Measurements from ENCODE around the gene CDYL2.

Gene CDYL2

GRCh38 chr16:80707686-80708085, 96.7 kb downstream of the CDYL2 start:
- DNase-seq (ENCODE audit: low read depth in 2 of 2): no peak

- DNase-seq (ENCODE audit: low read depth in 2 of 2): no peak
Observed at GRCh38 chr16:80705596-80705995, 98.8 kb downstream of the CDYL2 start.

- DNase-seq (ENCODE audit: low read depth in 2 of 2): no peak
Observed at GRCh38 chr16:80704751-80705505, 99.5 kb downstream of the CDYL2 start.

GRCh38 chr16:80703131-80704071, 101.0 kb downstream of the CDYL2 start:
- no peak for DNase-seq (ENCODE audit: low read depth in 2 of 2)

GRCh38 chr16:80702696-80703095, 101.7 kb downstream of the CDYL2 start:
- DNase-seq (ENCODE audit: low read depth in 2 of 2): no peak

- DNase-seq (ENCODE audit: low read depth in 2 of 2): no peak
Observed at GRCh38 chr16:80700558-80700957, 103.8 kb downstream of the CDYL2 start.

- DNase-seq (ENCODE audit: low read depth in 2 of 2): no peak
Observed at GRCh38 chr16:80695020-80695419, 109.4 kb downstream of the CDYL2 start.

- DNase-seq (ENCODE audit: low read depth in 2 of 2): no peak
Observed at GRCh38 chr16:80693553-80693952, 110.8 kb downstream of the CDYL2 start.

GRCh38 chr16:80692270-80692669, 112.1 kb downstream of the CDYL2 start:
- DNase-seq (ENCODE audit: low read depth in 2 of 2): no peak

GRCh38 chr16:80691111-80691741, 113.2 kb downstream of the CDYL2 start:
- DNase-seq (ENCODE audit: low read depth in 2 of 2): no peak

GRCh38 chr16:80689487-80689886, 114.9 kb downstream of the CDYL2 start:
- no peak for DNase-seq (ENCODE audit: low read depth in 2 of 2)

GRCh38 chr16:80687606-80688005, 116.8 kb downstream of the CDYL2 start:
- DNase-seq (ENCODE audit: low read depth in 2 of 2): no peak

GRCh38 chr16:80684906-80685305, 119.5 kb downstream of the CDYL2 start:
- DNase-seq (ENCODE audit: low read depth in 2 of 2): no peak

GRCh38 chr16:80684136-80684765, 120.1 kb downstream of the CDYL2 start:
- no peak for DNase-seq (ENCODE audit: low read depth in 2 of 2)

- DNase-seq (ENCODE audit: low read depth in 2 of 2): no peak
Observed at GRCh38 chr16:80683646-80684045, 120.8 kb downstream of the CDYL2 start.

GRCh38 chr16:80682421-80683070, 121.9 kb downstream of the CDYL2 start:
- no peak for DNase-seq (ENCODE audit: low read depth in 2 of 2)

- DNase-seq (ENCODE audit: low read depth in 2 of 2): no peak
Observed at GRCh38 chr16:80681436-80681835, 123.0 kb downstream of the CDYL2 start.

GRCh38 chr16:80680839-80681238, 123.6 kb downstream of the CDYL2 start:
- no peak for DNase-seq (ENCODE audit: low read depth in 2 of 2)

GRCh38 chr16:80680046-80680445, 124.4 kb downstream of the CDYL2 start:
- no peak for DNase-seq (ENCODE audit: low read depth in 2 of 2)

- DNase-seq (ENCODE audit: low read depth in 2 of 2): no peak
Observed at GRCh38 chr16:80674884-80675283, 129.5 kb downstream of the CDYL2 start.

- no peak for DNase-seq (ENCODE audit: low read depth in 2 of 2)
Observed at GRCh38 chr16:80672379-80672778, 132.0 kb downstream of the CDYL2 start.
